Cardiac muscle cell (in vitro differentiated cells and primary cell): ENCODE data around the gene VWF. TPM values are rescaled to one million over a fixed set of nuclear protein-coding genes. Genes with fewer than 3 reads are reported as not detected.

Experiments used
- DNase-seq, 2 donors: peaks; one replicate each; pipeline versions ENCODE4 v3.0.0 to v3.0.0-alpha.2; 2010 to 2017; ENCODE audit warnings: low read depth in 1 of 2, low spot score in 1 of 2
- H3K27ac ChIP-seq: fragments of 200-600 bp; sonication (generic); 2 replicates; pipeline ENCODE4 v1.5.1; 2016
- H3K27me3 ChIP-seq: fragments of 200-600 bp; sonication (generic); 2 replicates; pipeline ENCODE4 v1.6.0; 2016; ENCODE audit warnings: control low read depth
- H3K36me3 ChIP-seq: fragments of 200-600 bp; sonication (generic); 2 replicates; pipeline ENCODE4 v1.5.1; 2016; ENCODE audit warnings: control low read depth
- H3K4me1 ChIP-seq: fragments of 200-600 bp; sonication (generic); 2 replicates; pipeline ENCODE4 v1.8.1; 2017; ENCODE audit warnings: low read depth, mild to moderate bottlenecking, mixed run types
- H3K4me3 ChIP-seq: fragments of 200-600 bp; sonication (generic); 2 replicates; pipeline ENCODE4 v1.5.1; 2016; ENCODE audit warnings: mild to moderate bottlenecking
- H3K9me3 ChIP-seq: fragments of 200-600 bp; sonication (generic); 2 replicates; pipeline ENCODE4 v1.5.1; 2017; ENCODE audit warnings: low read depth, mild to moderate bottlenecking, control low read depth
- CTCF ChIP-seq: IDR thresholded peaks from 2 replicates; pipeline ENCODE4 v1.5.1; 2012; ENCODE audit warnings: low read depth, mild to moderate bottlenecking, low read length
- polyA plus RNA-seq: library from polyadenylated mRNA; unstranded; fragments of >200 nt; fragmentation: Nextera tagmentation; extraction: Ambion mirVana; gene quantifications from 2 replicates; pipeline ENCODE4 v1.2.1, GENCODE V29; 2016
- total RNA-seq: library from RNA; depleted of rRNA; stranded (reverse); fragments of >200 nt; gene quantifications from 2 replicates; pipeline ENCODE4 v1.2.3, GENCODE V29; 2016

The VWF gene
- total and polyA plus RNA-seq, 2 experiments from 2014 or later: 0.03 TPM; not detected in 1

DNA sequence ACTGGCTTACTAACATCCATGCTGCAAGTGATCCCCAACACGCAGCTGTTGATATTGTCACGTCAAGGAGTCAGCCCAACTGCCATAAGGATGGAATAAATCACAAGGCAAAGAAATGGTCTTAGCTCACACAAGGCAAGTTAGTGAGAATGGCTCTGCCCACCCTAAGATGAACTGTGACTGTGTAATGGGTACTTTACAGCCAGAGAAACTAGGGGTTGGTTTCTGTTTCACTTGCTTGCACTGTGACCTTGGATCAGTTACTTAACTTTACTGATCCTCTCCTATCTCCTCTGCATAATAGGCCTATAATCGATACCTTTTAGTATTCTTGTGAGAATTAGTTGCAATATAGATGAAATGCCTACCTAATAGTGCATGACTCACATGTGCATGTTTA is 127.2 kb downstream of the VWF start:
- DNase-seq: no peak
- H3K36me3 ChIP-seq: no peaks in the 10 kb centered on the region
- H3K27me3 ChIP-seq: no peaks in the 10 kb centered on the region
- no peaks in the 10 kb centered on the region for H3K9me3 ChIP-seq
- H3K4me3 ChIP-seq: no peak overlapping the region
- TF ChIP-seq CTCF: no peak
- H3K27ac ChIP-seq: no peak overlapping the region
- H3K4me1 ChIP-seq: no peaks in the 10 kb centered on the region

- no peaks in the 10 kb centered on the region for H3K27me3 ChIP-seq
- no peak overlapping the region for H3K27ac ChIP-seq
- DNase-seq: no peak
- TF ChIP-seq CTCF: no peak
- H3K4me1 ChIP-seq: no peaks in the 10 kb centered on the region
- no peaks in the 10 kb centered on the region for H3K9me3 ChIP-seq
- no peak overlapping the region for H3K4me3 ChIP-seq
- no peaks in the 10 kb centered on the region for H3K36me3 ChIP-seq
Observed at GRCh38 chr12:5996459-5996858, 128.0 kb downstream of the VWF start.

- no peak for DNase-seq
- Histone ChIP-seq H3K36me3 (no peaks in the 10 kb centered on the region), H3K9me3 (no peaks in the 10 kb centered on the region), H3K4me3 (no peak overlapping the region), H3K27ac (no peak overlapping the region), H3K27me3 (no peaks in the 10 kb centered on the region), H3K4me1 (no peaks in the 10 kb centered on the region)
- no peak for TF ChIP-seq CTCF
Observed at GRCh38 chr12:5989621-5990020, 134.8 kb downstream of the VWF start.

- H3K27me3 ChIP-seq: no peaks in the 10 kb centered on the region
- H3K36me3 ChIP-seq: no peaks in the 10 kb centered on the region
- H3K27ac ChIP-seq: no peak overlapping the region
- peak; percentile 81 to 87 for DNase-seq
- no peaks in the 10 kb centered on the region for H3K9me3 ChIP-seq
- H3K4me1 ChIP-seq: no peaks in the 10 kb centered on the region
- peak; percentile 99 for TF ChIP-seq CTCF
- H3K4me3 ChIP-seq: no peak overlapping the region
Observed at GRCh38 chr12:5988659-5989116, 135.8 kb downstream of the VWF start.

DNA sequence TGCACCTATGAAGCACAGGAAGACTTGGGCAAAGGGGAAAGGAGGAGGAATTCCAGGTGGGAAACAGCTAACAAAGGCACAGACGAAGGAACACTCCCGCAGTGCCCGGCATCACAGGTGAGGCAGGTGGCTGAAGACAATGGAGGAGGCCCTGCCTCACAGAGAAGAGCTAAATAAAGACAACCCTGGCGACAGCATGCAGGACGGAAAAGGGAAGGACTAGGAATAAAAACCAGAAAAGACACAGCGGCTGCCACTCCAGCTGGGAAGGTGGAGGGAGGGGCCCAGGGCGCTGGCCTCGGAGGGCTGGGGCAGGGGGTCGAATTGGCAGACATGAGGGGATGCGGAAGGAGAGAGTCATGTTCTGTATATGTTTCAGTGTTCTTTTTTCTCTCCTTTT is 136.4 kb downstream of the VWF start:
- Histone ChIP-seq H3K9me3 (no peaks in the 10 kb centered on the region), H3K4me3 (no peak overlapping the region), H3K4me1 (no peaks in the 10 kb centered on the region), H3K27me3 (no peaks in the 10 kb centered on the region), H3K27ac (no peak overlapping the region), H3K36me3 (no peaks in the 10 kb centered on the region)
- no peak for DNase-seq
- no peak for TF ChIP-seq CTCF

DNA sequence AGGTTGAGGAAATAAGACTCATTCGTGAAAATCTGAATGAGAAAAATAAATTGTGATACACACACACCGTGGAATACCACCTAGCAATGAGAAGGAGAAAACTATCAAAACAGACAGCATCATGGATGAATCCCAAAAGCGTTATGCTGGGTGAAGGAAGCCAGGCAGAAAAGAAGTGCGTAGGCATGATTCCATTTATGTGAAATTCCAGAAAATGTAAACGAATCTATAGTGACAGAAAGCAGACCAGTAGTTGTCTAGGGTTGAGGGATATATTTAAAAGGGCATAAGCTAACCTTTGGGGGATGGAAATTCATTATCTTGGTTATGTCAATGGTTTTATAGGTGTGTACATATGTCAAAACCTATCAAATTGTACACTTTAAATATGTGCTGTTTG is 136.9 kb downstream of the VWF start:
- no peaks in the 10 kb centered on the region for H3K27me3 ChIP-seq
- H3K9me3 ChIP-seq: no peaks in the 10 kb centered on the region
- H3K4me3 ChIP-seq: no peak overlapping the region
- DNase-seq: no peak
- no peaks in the 10 kb centered on the region for H3K4me1 ChIP-seq
- no peak overlapping the region for H3K27ac ChIP-seq
- TF ChIP-seq CTCF: no peak
- no peaks in the 10 kb centered on the region for H3K36me3 ChIP-seq
